ENCODE measurements around the gene LOXHD1. TPM values are rescaled to one million over a fixed set of nuclear protein-coding genes. Genes with fewer than 3 reads are reported as not detected.

The LOXHD1 gene
- total and polyA plus RNA-seq, 10 of the 15 experiments (the other 5 are each of a cell fraction or from before 2014, with no cell fraction given) = not detected

- TF ChIP-seq CREB1 (IDR thresholded peaks at IDR 0.05; ENCODE audit: low read depth) (no peak), REST (IDR thresholded peaks at IDR 0.05; ENCODE audit: low read depth, low read length) (no peak), ZNF687 (IDR thresholded peaks at IDR 0.05) (no peak)
Measured at GRCh38 chr18:46475390-46475752, 181.6 kb downstream of the LOXHD1 start (continued).

Data from GM12878 (cell line).